Measurements from ENCODE around the gene CARD10.

CARD10 gene

GRCh38 chr22:37502342-37503182 is 16.7 kb downstream of the CARD10 start:
- no peak for FAIRE-seq

- FAIRE-seq = peak; percentile 88
Observed at GRCh38 chr22:37501610-37502341, 17.4 kb downstream of the CARD10 start.

GRCh38 chr22:37500745-37501609 is 18.2 kb downstream of the CARD10 start:
- no peak for FAIRE-seq

DNA sequence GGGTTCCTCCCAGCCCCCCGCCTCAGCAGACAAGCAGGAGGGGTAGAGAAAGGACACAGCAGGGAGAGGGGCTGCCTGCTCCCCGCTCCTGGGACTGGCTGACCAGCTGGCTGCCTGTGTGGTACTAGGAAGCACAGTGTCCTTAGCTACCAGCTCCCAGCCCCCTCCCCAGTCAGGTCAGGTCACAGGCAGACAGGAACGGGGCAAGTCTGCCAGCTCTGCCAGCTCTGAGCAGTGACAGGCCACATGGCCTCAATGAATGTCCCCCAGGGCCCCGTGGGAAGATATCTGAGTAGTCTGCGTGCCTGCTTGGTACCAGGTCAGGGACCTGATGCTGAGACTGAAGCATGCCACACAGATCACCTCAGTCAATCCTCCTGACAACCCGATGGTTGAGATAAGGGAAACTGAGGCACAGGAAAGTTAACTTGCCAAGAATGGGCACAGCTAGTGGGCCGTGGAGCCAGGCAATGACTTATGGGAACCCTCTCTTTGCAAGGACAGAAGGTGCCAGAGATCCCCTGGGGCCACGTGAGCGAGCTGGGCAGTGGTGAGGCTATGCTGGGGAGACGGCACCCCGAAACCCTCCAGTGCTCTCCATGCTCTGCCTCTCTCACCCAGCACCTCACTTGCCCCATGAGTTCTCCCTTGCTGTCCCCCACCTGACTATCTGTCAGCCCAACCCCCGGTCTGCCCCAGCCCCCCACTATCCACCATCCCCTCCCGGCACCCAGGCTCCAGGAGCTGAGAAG is 19.2 kb downstream of the CARD10 start:
- FAIRE-seq = no peak

DNA sequence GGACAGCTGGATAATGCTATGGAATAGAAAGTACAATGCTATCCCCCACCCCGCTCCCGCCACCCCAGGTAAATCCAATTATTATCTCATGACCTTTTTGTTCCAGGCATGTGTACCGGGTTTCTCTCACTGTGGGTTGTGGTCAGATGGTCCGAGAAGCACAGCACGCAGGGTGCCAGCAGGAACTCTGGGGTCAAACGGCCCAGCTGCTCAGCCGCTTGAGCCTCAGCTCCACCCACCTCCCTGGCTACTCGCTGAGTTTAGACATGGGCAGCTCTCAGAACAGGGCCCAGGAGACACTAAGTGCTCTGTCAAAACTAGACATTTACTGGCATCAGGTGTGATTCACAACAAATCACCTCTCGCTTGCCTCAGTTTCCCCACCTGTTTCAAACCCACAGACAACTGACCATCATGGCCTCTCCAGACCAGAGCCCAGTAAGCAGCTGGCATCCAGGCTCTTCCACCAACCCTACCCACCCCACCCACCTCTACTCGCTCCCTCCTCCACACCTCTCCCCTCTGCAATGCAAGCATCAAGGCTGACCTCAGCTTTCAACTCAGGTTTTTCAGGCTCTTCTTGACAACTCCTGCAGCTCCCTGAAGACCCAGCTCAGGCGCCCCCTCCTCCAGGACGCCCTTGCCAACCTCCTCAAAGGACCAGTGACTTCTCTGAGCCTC is 20.0 kb downstream of the CARD10 start:
- no peak for FAIRE-seq

DNA sequence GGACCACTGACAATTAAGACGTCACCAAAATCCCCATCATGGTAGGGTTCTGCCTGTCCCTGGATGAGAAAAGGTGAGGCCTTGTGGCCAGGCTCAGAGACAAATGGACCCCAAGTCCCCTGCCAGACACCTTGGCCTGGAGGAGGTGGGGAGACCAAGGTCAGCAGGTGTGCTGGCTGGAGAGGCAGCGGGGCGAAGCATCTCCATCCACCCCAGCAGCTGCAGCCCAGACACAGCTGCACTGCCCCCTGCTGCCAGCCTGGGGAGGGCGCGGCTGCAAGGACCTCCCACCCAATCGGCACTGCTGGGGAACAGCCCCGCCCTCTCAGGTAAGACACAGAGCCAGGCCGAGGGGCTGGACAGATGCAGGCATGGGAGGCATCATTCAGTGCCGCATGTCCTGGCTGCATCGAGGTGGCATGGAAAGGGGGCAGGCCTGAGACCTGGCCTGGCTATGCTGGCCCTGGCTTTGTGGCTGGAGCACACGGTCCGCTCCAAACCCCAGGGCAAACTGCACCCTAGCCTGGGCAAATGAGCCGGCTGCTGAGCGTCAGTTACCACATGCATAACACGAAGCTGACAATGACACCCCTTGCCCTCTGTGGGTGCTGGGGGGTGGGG is 20.8 kb downstream of the CARD10 start:
- FAIRE-seq = no peak

DNA sequence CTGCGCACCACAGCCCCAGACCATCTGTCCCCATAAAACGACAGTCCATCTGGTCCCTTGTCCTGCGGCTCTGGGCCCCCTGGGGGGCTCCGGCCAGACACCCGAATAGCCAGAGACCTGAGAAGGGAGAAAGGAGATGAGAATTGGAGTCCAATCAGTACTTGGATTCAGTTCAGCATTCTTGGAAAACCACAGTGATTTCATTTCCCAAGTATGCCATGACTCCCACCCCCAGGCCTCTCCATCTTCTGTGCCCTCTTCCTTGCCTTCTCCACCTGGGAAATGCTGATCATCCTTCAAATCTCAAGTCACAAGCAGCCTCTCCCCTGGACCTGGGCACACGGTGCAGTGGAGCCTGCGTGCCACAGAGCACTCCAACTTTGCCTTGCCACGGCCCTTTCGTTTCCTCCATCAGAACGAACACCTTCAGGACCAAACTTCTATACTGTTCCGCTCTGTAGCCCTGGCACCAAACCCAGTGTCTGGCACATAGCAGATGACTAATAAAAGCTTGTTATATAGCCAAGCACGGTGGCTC is 22.1 kb downstream of the CARD10 start:
- no peak for FAIRE-seq

- FAIRE-seq = no peak
Observed at GRCh38 chr22:37496651-37497050, 22.6 kb downstream of the CARD10 start.

- FAIRE-seq = no peak
Observed at GRCh38 chr22:37493979-37494378, 25.2 kb downstream of the CARD10 start.

DNA sequence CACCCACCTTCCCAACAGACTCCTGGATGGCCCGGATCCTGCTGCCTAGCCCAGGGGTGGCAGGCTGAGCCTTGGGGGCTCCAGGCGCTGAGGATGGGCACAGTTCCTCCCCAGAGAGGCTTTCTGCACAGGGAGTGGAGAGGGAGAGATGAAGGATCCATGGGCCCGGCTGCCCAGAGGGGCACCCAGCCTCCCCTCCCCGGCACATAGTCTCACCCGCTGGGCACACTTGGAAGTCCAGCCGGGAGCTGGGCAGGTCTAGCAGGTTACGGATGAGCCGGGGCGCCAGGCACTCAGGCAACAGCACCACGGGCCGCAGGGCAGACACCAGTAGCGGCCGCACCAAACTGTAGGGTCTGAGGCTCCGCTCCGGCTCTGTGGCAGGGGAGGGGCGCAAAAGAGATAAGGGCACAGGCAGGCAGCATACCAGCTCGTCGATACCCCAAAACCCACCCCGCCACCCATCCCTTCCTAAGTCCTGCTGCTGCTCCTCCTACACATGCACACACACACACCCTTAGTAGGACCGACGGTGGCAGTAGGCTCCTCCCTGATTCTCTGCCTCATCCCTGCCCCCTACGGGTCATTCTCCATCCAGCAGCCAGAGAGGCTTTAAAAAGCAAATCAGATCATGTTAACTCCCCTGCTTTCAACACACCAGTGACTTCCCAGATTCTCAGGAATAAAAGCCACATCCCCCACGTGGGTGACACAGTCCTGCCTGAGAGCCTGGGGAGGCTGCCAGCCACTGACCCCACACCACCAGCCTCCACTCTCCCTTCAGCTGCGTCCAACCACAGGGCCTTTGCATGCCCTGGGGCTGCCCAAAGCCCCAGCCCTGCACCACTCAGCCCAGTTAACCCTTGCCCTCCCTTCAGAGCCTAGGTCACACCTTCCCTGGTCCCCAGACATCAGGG is 26.5 kb downstream of the CARD10 start:
- no peak for FAIRE-seq

DNA sequence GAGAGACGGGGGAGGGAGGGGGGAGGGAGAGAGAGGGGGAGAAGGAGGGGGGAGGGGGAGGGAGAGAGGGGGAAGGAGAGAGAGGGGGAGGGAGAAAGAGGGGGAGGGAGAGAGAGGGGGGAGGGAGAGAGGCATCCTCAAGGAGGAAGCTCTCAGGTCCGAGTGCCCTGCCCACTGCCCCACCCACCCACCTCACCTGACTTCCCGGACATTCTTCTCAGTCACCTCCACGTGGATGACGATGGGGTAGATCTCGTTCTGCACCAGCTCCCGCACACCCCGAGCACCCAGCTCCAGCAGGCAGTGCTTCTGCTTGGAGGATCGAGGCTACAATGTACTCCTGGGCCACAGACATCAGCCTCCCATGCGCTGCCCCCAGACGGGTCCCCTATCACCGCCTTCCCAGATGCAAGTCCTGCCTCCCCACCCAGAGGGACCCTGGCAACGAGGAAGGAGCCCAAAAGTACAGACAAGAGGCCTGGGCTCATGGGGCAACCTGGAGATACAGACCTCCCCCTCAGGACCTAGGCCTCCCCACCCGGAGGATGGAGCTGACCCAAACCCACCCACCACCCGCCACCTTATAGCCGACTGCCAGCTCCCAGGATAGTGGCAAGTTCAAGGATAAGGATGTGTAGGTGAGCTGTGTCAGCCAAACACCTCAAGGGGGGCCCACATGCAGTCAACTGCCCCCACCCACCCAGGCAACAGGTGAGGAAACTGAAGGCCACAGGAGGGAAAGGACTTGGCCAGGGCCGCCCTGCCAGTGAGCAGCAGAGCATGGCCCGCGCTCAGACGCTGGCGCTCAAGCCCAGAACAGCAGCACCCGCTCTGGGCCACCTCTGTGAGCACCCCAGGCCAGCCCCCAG is 27.4 kb downstream of the CARD10 start:
- FAIRE-seq = no peak

DNA sequence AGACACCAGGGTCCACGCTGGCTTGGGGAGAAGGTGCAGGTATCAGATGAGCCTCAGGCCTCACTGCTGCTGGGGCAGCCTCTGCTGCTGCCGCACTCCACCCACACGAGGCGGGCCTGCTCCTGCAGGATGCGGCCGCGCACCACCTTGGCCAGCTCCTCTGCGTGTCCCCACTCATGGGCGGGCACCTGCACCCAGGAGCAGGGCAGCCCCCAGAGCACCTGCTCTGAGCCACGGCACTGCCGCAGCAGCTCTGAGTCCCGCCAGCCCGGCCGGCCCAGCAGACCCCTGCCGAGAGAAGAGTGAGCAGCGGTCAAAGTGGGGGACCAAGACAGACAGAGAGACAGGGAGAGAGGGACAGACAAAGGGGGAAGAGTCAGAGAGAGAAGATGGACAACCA is 28.1 kb downstream of the CARD10 start:
- no peak for FAIRE-seq

GRCh38 chr22:37489983-37490382 is 29.2 kb downstream of the CARD10 start:
- FAIRE-seq = no peak

GRCh38 chr22:37488337-37489135 is 30.7 kb downstream of the CARD10 start:
- no peak for FAIRE-seq

GRCh38 chr22:37487571-37487970 is 31.6 kb downstream of the CARD10 start:
- no peak for FAIRE-seq

- no peak for FAIRE-seq
Observed at GRCh38 chr22:37487129-37487528, 32.1 kb downstream of the CARD10 start.

- no peak for FAIRE-seq
Observed at GRCh38 chr22:37486224-37486845, 32.9 kb downstream of the CARD10 start, which contains the start of gene MFNG. Gene MFNG, minus strand, starts transcription at chr22:37486384. Its CDS starts 207 bp downstream, at chr22:37486177.
